ENCODE results near the gene FRMD4A.
"Not testable (repeated sequence)": the region's sequence is repeated elsewhere in the genome, so short reads cannot be mapped to it uniquely, and the experiment has no call there.

The FRMD4A gene

GRCh38 chr10:14236341-14236740 lies 94.4 kb downstream of the FRMD4A start:
- no peak for DNase-seq

GRCh38 chr10:14235566-14236195 lies 95.0 kb downstream of the FRMD4A start:
- no peak for DNase-seq

GRCh38 chr10:14233566-14233965 lies 97.2 kb downstream of the FRMD4A start:
- DNase-seq = no peak

DNA sequence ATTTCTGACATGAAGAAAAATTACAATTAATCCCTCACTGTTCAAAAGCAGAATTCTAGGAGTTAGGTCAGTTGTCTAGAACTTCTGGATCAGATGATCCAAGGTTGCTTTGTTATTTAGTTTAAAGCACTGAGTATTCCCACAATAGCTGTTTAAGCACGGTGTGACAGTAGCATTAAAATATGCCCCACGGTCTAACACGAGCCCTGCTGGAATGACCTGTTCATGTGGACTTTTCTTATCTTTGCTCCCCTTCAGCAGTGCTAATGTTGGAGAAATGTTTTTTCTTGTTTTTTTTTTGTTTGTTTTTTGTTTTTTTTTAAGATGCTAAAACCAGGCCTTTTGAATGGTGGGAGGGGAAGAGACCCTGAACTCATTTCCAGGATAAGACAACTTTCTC lies 101.9 kb downstream of the FRMD4A start:
- not testable (repeated sequence) for DNase-seq

- DNase-seq = no peak
Observed at GRCh38 chr10:14225379-14225778, 105.3 kb downstream of the FRMD4A start.

GRCh38 chr10:14220026-14220425 lies 110.7 kb downstream of the FRMD4A start:
- DNase-seq = no peak

DNA sequence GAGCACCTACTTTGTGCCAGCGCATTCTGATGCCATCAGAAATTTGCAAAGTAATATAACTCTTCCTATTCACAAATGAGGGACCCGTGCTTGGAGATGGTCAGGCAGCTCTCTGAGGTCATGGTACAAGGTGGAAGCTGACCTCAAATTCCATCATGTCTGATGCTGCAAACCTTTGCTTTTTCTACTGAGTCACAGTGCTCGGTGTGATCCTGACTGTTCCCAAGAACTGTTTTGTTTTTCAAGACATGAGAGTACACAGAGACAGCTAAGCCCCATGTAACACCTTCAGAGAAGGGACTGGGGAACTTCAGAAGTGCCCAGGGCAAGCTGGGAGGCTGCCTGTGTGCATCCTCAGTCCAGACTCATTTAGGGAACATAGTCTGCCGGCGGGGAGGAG lies 111.3 kb downstream of the FRMD4A start:
- DNase-seq = no peak

DNA sequence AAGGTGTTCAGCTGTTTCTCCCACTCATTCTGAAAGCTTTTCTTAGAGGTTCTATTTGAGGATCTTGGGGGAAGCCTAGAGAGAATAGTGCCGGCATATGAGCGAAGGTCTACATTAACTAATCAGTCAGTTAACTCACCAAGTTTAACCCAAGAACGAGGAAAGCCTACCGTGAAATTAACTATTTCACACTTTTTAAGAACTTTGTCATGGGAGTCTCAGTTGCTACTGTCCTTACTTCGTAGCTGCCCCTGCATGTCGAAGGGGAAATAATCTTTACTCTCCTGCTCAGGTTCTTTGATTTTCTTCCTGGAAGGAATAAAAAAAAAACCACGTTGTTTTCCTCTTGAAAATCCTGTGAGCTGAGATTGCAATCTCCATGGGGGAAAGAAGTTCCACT lies 115.1 kb downstream of the FRMD4A start:
- DNase-seq = no peak

- not testable (repeated sequence) for DNase-seq
Observed at GRCh38 chr10:14213703-14214102, 117.0 kb downstream of the FRMD4A start.

- DNase-seq = no peak
Observed at GRCh38 chr10:14211610-14212009, 119.1 kb downstream of the FRMD4A start.

DNA sequence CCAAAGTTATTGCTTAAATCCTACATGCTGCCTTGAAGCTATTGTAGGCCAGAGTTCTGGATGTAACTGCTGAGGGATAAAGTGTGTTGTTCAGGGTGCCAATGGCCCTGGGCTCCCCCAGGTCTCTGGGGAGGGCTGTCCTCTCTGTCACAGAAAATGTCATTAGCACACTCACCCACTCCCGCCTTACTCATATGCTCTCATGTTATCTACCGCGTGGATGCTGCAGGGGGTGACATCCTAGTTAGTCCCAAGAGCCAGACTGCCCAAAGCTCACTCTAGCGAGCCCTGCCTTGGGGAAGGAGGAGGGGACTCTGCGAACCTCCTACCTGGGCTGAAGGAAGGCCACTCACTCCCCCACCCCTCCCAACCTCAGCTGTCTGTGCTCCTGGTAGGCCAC lies 122.5 kb downstream of the FRMD4A start:
- DNase-seq = no peak

DNA sequence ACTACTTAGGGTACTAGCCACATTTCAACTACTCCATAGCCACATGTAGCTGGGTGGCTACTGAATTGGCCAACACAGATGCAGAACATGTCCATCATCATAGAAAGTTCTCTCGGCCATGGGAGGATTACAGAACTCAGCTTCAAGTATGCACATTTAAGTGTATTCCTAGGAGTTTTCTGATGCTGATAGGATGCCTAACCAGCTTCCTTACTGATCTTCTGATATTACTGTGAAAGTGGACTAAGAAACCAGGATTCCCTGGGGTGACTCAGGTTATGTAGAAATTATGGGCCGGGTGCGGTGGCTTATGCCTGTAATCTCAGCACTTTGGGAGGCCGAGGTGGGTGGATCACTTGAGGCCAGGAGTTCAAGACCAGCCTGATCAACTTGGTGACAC lies 125.5 kb downstream of the FRMD4A start:
- DNase-seq = no peak

DNA sequence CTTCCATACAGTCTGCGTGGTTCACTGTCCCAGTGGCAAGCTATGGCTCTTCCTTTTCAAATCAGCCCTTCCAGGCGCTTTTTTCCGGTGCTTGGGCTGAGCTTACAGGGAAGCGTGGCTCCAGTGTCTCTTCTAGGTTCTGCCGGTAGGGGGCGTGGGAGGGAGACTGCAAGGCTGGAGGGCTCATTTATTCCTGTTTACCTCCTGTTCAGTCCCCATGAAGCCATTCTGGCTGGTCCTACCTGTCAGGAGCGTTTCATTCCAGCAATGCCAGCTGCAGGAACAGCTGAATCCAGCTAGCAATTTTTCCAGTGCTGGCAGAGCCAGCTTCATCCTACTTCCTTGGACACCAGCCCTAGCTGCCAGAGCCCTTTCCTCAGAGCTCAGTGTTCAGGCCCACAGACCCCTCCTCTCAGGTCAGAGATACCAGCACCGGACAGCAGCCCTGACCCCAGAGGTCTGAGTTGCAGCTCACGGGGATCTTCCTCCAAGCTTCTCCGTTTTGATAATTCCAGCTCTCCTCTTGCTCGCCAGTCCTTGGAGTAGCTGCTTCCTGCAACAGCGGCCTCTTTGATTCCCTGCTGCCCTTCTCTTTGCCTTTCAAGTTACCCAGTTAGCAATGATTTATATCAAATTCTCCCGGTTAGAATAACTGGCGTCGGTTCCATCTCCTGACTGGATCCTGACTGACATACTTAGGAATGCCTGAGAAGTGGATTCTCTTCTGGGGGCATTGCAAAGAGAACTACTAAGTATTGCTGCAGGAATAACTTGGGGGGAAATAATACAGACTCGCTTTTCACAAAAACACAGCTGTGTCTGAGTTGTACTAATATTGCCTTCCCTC lies 129.8 kb downstream of the FRMD4A start:
- no peak for DNase-seq

DNA sequence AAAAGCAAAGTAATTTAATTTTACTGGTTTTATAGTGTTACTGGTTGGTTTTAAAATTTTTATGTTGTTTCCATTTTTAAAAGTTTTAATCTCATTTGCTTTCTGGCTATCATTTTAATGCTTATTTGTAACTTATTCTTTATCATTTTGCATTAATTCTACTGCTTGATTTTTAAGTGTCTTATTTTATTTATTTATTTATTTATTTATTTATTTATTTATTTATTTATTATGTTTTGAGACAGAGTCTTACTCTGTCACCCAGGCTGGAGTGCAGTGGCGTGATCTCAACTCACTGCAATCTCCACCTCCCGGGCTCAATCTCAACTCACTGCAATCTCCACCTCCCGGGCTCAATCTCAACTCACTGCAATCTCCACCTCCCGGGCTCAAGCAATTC lies 131.6 kb downstream of the FRMD4A start:
- DNase-seq = not testable (repeated sequence)

DNA sequence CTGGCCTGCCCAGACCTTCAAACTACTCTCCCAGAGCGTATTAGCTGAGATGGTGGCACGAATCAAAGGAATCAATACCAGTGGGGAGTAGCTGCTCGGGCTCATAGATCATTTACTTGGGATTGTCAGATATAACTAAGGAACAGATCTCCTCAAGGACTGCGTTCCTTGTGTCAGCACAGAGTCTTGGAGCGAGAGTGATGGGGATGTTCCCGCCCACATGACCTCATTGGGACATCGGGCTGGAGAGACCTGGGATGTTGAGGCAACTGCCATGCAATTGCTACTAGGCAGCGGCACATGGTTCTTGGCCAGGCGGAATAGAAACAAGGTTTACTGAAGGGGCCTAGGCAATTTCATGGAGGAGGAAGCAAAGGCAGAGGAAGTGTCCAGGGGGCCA lies 132.6 kb downstream of the FRMD4A start:
- no peak for DNase-seq

DNA sequence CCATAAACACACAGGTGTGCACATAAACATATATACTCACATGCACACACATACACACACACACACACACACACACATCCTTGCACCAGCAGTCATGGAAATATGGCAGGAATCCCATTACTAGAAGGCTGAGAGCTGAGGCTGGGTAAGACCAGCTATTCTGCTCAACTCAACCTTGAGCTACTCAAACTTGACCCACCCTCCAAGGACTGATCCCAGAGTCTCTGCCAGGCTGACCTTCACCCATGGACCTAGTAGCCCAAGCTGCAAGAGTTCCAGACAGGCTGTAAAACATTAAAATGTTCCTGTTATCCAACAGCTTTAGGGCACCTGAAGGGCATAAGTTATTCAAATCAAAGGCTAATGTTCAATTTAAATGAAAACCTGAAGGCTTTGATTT lies 134.6 kb downstream of the FRMD4A start:
- DNase-seq = no peak

DNA sequence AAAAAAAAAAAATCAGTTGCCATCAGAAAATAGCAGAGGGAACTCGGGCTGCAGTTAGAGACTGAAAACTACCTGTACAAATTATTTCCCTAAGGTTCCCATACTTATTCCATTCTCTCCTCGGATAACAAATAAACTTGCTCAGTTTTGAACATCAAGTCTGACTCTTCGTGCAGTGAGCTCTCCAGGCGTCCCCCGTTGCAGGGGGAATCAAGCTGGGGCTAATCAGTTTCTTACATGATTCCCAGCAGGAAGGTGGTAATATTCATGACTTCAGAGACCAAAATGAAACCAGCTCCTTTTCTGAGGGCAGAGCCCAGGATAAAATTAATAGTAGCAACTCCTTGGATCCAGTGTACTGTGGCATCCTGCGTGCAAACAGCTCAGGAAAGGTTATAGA lies 135.3 kb downstream of the FRMD4A start:
- DNase-seq = no peak

GRCh38 chr10:14192746-14193145 lies 138.0 kb downstream of the FRMD4A start:
- no peak for DNase-seq

DNA sequence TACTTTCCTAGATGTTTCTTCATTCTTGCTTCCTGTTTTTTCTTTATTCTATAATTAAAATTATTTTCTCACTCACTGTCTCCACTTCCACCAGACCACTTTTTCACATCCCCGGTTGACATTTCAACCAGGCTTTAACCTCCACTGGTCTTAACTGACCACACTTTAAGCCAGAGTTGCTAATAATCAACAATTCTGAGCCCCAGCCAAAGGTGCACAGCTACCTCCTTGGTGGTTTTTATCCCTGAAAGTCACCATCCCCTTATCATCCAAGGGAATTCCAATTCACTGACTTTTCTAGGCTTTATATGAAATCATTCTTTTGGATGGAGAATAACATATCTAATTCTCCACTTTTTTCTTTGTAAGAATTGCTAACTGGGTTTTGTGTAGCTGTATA lies 138.9 kb downstream of the FRMD4A start:
- DNase-seq = no peak

DNA sequence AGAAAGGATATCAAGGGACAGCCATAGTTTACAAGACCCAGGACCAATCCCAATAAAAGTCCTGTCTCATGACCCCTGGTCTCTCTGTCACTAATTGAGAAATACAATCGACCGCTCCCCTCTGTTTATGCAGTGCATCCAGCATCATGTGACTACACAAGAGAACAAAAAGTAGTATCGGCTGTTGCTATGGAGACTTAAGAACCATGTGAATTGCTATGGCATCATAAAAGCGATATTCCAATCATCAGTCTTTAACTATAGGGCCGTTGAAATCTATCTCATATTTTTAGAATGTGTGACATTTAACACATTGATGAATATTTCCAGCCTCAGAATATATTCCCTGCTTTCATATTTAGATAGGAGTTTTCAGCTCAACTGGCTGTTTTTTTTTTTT lies 139.3 kb downstream of the FRMD4A start:
- no peak for DNase-seq

DNA sequence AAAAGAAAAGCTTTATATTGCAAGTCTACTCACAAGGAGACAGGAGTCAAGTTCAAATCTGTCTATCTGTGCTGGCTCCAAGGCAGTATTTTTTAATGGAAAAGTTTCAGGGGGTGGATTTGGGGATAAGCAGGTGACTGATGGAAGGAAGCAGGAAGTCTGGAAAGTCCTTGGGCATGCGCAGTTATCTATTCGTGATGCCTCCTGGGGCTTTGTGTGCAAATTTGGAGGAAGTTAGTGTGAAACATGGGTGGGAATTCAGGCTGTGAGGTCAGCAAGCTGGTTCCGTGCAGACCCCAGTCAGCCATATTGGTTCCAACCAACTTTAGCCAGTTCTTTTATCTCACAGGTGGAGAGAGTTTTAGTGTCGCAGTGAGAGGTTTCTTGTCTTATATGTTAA lies 140.0 kb downstream of the FRMD4A start:
- DNase-seq = no peak

DNA sequence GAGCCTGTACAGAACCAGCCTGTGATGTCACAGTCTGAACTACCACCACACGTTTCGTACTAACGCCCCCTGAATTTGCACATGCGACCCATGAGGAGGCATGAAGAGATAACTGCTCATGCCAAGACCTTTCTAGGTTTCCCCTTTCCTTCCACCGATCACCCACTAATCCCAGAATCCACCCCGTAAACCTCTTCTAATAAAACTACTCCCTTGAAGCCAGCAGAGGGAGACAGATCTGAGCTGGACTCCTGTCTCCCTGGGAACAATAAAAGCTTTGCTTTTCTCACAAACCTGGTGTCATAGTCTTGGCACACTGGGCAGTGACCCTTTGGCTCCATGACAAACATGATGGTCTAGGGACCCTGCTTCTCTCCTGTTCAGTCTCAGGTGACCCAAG lies 144.5 kb downstream of the FRMD4A start:
- DNase-seq = no peak

- DNase-seq = no peak
Observed at GRCh38 chr10:14185316-14186045, 145.2 kb downstream of the FRMD4A start.

GRCh38 chr10:14184841-14185315 lies 145.8 kb downstream of the FRMD4A start:
- no peak for DNase-seq
